Caki2 (cell line): ENCODE measurements around the gene SLC25A30. TPM values are rescaled to one million over a fixed set of nuclear protein-coding genes. Genes with fewer than 3 reads are reported as not detected.
"Not testable (repeated sequence)": the region's sequence is repeated elsewhere in the genome, so short reads cannot be mapped to it uniquely, and the experiment has no call there.

ENCODE experiments used
- DNase-seq: peaks from one replicate; pipeline ENCODE4 v3.0.0-alpha.2; 2015; ENCODE audit warnings: low read depth
- in situ Hi-C: cut with HindIII; loops from 2 replicates; pipeline ENCODE4 v1.10.0; 2016; ENCODE audit warnings: low sequenced_read_pairs, low pct_unique_long_range_greater_than_20kb, mixed read lengths
- total RNA-seq: library from RNA; depleted of rRNA; stranded (reverse); fragments of >200 nt; shearing (Covaris generic); gene quantifications from 2 replicates; pipeline ENCODE4 v1.2.3, GENCODE V29; 2014; ENCODE audit warnings: low replicate concordance

Gene SLC25A30
- total RNA-seq, 1 experiment from 2014 or later: 6.0 TPM

DNA sequence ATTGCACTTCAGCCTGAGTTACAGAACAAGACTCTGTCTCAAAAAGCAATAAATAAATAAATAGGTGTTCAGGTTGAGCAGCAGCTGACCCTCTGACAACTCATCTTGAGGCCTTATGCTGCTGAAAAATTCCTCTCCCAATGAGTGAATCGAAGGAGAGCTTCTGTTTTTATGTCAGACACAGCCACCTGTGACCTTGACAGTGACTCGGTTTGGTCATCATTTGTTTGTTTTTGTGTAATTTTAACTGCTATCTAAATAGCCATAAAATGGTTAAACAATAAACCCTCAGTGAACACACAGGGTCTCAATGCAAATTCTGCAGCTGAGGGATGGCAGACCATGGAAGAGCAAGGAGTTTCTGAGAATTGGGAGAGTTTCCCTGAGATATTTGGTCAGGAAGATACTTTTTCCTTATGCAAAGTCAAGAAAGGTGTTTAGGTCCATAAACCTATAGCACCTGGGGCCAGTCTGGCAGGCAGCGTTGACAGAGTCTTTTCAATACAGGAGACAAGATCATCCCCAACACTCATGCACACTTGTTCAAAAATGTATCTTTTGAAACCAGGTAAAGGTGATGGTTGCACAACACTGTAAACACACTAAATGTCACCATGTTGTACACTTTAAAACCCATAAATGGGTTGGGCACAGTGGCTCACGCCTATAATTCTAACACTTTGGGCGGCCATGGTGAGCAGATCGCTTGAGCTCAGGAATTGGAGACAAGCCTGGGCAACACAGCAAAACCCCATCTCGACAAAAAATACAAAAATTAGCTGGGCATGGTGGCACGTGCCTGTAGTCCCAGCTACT, 16.6 kb upstream of the SLC25A30 start:
- DNase-seq: no peak
- in situ Hi-C loops: no loop called here

DNA sequence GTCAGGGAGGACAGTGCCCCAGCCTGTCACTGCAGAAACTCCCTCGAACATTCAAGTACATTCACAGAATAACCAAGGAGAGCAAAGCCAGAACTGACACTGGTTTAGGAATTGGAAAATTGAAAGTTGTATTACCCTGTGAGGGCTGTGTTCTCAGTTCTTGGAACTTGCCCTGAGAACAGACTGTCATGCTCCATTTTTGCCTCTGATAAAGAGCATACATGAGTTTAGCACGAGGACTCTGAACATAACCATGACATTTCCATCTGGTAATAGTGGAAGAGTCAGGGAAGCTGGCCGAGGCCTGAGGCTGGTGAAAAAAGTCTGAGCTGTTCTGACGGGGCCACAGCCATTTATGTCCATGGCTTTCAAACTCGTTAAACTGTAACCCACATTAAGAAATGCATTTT, 15.2 kb upstream of the SLC25A30 start:
- in situ Hi-C loops: no loop called here

DNA sequence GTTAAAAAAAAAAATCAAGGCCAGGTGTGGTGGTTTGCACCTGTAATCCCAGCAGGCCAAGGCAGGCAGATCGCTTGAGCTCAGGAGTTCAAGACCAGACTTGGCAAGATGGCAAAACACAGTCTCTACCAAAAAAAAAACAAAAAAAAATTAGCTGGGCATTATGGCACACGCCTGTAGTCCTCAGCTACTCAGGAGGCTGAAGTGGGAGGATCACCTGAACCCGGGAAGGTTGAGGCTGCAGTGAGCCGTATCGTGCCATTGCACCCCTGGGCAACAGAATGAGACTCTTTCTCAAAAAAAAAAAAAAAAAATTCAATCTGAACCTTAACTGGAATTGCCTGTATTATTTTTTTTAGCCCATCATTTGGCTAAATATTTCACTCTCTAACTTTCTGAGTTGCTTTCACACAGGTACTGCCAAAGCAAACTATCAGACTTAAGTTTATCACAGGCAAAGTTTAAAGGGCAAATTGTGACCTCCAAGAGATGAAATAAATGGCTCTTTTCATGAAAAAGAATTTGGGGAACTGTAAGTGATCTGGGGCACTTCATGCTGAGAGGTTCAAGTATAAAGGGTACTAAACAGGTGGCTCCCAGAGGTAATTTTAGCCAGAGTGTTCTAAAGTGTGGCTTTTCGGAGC, 14.7 kb upstream of the SLC25A30 start:
- no peak for DNase-seq
- in situ Hi-C loops: no loop called here

More for the DNA sequence above, 15.2 kb upstream of the SLC25A30 start:
- DNase-seq: no peak

DNA sequence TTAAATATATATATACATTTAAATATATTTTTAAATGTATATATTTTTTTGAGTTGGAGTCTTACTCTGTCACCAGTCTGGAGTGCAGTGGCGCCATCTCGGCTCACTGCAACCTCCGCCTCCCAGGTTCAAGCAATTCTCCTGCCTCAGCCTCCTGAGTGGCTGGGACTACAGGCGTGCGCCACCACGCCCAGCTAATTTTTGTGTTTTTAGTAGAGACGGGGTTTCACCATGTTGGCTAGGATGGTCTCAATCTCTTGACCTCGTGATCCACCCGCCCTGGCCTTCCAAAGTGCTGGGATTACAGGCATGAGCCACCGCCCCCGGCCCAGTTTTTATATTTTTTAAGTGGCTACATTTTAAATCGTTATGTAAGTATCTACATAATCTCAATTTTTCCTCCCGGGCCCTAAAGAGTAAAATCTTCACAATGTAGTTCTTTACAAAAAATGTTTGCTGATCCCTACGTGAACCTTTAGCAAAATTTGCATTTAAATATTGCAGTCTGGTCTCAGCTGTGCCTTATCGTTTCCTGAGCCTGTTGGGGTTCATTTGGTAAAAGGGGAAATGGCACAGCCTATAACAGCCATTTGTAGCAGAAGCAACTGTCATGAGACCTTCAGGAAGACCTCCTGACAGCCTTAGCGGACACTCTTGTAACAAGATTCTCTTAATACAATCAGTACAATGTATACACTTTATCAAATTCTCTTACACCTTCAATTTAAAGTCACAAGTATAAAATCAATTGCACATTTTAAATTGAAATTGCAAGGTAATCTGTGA, 8.1 kb upstream of the SLC25A30 start:
- in situ Hi-C loops, DNase-seq: not testable (repeated sequence)

DNA sequence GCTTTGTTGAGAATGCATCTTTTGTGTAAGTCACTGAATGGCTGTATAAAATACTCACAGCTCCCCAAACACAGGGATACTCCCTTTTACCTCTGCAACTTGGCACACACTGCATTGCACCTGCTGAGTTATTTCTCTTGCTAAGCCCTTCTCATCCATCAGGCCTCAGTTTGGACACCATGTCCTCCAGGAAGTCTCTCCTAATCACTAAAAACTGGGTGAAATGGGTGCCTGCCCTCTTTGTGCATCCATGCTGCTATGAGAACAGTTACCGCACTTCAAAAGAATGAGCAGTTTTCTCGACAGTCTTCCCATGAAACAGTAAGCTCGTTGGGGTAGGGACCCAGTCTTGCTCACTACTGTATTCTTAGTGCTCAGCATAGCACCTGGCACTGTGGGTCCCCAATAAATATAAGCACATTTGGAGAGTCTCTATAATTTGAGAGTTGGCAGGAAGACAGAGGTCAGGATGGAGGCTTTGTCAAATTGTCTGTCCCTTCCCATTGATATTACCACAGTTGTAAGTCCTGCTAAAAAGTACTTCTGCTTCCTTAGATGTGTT, 4.6 kb upstream of the SLC25A30 start:
- in situ Hi-C loops: no loop called here
- no peak for DNase-seq

DNA sequence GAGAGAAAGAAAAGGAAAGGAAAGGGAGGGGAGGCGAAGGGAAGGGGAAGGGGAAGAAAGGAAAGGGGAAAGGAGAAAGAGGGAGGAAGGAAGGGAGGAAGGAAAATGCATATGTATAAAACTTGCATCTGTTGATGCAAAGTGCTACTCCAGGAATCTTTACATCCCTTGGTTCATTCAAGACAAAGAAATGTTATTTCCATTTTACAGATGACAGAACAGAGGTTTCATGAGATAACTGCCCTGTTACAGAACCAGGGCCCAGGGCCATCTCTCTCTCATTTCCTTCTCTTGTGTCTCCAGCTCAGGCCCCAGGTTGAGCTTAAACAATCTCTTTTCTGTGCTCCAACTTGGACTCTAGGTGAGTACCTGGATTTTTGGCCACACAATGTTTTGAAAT, 1.8 kb upstream of the SLC25A30 start:
- DNase-seq: no peak
- in situ Hi-C loops: no loop called here

DNA sequence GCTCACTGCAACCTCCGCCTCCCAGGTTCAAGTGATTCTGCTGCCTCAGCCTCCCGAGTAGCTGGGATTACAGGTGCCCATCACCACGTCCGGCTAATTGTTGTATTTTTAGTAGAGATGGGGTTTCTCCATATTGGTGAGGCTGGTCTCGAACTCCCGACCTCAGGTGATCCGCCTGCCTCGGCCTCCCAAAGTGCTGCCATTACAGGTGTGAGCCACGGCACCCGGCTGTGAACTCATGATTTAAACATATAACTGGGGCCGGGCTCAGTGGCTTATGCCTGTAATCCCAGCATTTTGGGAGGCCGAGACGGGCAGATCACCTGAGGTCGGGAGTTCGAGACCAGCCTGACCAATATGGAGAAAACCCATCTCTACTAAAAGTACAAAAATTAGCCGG, 1.2 kb upstream of the SLC25A30 start:
- in situ Hi-C loops, DNase-seq: not testable (repeated sequence)

DNA sequence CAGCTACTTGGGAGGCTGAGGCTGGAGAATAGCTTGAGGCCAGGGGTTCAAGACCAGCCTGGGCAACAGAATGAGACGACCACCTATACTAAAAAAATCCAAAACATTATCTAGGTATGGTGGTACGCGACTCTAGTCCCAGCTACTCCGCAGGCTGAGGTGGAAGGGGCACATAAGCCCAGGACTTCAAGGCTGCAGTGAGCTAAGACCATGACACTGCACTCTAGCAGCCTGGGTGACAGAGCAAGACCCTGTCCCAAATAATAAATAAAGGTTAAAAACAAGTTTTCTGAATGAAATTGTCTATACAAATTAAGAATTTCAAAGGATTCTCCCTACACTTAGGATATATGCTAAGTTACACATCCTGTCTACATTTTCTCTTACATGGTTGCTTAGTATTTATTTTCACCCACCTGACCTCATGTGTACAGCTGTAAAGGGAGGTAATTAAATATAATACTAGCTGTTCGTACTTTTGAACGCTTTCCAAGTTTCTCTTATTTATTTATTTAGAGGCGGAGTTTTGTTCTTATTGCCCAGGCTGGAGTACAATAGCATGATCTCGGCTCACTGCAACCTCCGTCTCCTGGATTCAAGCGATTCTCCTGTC, 1.6 kb downstream of the SLC25A30 start:
- in situ Hi-C loops: no loop called here
- no peak for DNase-seq

DNA sequence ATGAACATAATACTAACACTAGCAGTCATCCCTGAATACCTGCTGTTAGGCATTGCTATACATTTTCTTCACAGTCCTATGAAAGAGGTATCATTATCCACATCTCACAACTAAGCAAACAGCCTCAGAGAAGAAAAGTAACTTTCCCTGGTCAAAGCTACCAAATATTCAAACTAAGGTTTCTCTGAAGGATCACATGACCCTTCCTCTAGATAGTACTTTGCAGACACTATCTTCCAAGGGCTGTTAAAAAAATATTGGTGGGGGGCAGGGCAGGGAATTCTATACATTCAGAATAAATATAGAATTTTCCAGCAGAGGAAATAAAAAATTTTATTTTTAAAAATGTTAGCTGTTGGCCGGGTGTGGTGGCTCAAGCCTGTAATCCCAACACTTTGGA, 3.1 kb downstream of the SLC25A30 start:
- in situ Hi-C loops: no loop called here
- no peak for DNase-seq

DNA sequence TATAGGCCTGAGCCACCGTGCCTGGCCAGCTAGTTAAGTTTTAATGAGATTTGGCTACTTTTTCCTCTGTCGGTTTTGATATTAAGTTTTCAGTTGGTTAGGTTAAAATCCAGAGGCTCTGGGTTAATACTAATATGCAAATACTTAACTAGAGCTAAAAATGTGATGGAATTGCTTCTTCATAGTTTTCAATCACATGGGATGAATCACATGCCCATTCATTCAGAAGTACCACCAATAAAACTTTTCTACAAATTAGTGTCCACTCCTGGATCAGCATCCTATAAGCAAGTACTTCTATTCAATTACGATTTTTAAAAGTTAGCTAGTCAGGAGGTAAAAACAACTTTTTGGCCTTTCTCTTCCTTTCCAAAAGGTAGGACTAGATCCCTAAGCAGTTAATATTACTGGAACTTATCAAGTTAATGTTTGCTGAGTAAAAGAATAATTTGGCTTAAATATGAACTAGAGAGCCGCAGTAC, 4.3 kb downstream of the SLC25A30 start:
- in situ Hi-C loops: no loop called here
- DNase-seq: no peak

DNA sequence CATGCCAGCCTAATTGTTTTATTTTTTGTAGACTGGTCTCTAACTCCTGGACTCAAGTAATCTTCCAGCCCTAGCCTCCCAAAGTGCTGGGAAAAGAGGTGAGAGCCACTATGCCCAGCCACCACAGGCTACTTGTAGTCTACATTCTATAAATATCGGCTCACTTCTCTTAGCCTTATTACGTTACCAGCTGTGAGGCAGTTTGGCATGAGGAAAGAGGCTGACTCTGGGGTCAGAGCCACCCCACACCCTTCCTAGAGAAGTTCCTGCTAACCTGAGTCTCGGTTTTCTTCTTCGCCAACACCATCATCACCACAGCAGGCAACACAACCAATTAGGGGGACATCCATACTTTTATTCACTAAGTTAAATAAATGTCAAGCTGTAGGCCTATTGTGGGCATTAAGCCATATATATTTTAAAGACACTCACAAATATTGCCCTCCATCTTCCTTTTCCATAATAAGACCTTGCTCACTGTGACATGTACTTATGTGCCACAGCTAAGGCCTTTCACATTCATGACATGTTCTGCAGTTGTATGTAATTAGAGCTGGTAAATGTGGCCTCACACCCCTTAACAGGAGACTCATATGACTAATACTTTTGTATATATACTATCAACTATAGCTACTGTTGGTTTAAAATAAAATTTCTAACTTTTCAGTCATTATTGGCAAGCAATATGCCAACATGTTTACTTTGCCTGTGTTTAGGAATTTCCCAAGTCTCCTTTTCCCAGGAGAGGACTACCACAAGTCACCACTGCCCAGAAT, 5.7 kb downstream of the SLC25A30 start:
- in situ Hi-C loops: no loop called here

DNA sequence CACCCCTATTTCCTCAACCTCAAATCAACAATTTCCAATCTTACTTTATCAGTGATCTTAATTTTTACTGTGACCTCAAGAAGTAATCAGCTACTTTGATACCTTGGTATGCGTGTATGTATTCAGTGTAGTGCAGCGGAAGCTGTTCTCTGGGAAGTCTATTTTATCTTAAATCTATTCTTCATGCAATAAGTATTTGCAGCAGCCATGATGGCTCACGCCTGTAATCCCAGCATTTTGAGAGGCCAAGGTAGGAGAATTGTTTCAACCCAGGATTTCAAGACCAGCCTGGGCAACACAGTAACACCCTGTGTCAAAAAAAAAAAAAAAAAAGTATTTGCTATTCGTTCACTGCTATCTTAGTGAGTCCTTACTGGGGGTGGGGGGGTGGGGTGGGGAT, 6.5 kb downstream of the SLC25A30 start:
- in situ Hi-C loops: no loop called here
- DNase-seq: no peak

More for the DNA sequence above, 5.7 kb downstream of the SLC25A30 start:
- DNase-seq: no peak

DNA sequence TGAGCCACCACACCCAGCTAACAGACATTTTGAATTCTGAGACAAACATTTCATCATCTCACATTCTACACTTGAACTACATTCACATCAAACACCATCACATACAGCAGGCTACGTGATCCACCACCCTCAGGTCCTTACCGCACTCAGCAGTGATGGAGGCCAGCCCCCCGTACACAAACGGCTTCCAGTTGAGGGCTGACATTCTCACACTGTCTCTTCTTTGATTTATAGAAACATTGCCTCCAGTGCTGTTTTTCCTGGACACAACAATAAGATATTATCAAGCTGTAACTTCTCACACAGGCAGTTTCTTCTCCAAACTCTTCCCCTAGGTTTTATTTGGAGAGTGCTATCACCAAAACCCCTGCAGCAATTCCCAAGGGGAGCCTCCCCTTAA, 7.0 kb downstream of the SLC25A30 start:
- in situ Hi-C loops: no loop called here
- DNase-seq: no peak

DNA sequence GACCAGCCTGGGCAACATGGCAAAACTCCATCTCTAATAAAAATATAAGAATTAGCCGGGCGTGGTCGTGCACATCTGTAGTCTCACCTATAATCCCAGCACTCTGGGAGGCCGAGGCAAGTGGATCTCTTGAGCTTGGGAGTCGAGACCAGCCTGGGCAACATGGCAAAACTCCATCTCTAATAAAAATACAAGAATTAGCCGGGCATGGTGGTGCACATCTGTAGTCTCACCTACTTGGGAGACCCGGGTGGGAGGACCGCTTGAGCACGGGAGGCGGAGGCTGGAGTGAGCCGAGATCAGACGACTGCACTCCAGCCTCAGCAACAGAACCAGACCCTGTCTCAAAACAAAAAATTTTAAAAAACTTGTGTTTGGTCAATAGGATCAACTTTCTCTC, 7.7 kb downstream of the SLC25A30 start:
- no peak for DNase-seq
- in situ Hi-C loops: no loop called here

DNA sequence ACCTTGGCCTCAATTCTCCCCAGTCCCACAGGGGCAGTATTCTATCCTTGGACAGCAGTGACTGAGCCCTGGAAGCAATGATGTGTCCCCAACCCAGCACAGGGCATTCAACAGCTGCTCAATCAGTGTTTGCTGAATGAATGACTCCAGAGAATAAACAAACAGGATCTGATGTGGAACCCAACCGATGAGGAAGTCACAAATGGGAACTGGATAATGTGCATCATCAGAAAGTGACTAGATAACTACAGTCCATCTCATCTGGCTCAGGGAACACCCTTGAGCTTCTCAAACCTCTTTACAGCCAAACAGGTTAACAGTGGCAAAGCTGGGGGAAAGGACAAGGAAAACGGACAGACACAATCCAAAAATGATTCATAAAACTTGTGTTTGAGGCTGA, 8.2 kb downstream of the SLC25A30 start:
- in situ Hi-C loops: no loop called here
- DNase-seq: no peak

DNA sequence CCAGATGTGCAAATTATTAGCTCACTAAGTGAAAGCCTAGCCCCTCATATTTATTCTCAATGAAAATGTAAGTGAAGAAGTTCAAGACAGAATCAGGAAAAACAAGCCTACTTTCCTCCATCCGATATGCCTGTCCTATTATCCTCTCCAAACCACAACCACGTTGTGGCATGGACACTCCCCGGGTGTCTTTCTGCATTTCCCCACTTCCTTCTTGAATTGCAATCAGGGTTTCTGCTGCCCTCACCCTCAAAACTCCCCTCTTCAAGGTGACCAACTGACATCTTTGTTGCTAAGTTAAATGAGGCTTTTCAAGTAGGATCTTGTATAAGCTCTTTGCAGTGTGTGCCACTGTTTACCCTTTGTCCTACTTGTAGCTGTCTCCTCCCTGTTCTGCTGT, 11.8 kb downstream of the SLC25A30 start:
- no peak for DNase-seq
- in situ Hi-C loops: no loop called here

DNA sequence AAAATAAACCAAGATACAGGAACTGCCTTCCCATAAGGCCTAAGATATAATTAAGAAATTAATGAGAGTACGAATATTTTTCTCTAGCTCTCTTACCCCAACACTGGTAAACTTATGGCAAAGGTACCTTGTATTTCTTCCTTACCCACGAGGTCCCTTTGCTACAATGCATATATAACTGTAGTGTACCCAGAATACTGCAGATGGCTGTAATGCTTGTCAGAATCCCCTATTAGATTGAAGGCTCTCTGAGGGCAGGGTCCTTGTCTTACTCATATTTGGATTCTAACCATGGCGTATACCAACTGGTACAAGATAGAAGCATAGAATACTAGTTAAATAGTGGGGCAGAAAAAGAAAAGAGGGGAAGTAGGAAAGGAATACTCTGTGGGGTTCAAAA, 15.1 kb downstream of the SLC25A30 start:
- DNase-seq: no peak
- in situ Hi-C loops: no loop called here

DNA sequence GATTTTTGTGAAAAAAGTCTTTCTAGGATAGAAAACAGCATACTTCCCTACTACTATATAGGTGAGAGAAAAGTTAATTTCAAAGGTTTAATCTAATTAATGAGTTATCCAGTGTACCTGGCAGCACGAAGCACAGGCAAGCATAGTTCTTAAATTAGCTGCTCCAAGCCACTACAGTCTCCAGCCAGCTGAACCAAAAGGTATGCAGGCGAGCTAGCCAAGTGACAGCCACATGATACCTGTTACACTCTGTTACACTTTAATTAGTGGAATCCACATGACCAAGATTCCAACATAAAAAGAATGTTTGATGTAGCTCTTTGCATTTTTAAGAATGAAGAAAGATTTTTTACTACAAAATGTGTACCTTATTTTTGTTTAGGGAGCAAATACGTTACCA, 15.5 kb downstream of the SLC25A30 start:
- DNase-seq: no peak
- in situ Hi-C loops: no loop called here
